Coronary artery (tissue), 2 donors: ENCODE measurements around the gene ADARB2.
"Not testable (repeated sequence)": the region's sequence is repeated elsewhere in the genome, so short reads cannot be mapped to it uniquely, and the experiment has no call there.

ENCODE experiments used
- DNase-seq: peaks from one replicate; pipeline ENCODE4 v3.0.0-alpha.2; 2017; ENCODE audit warnings: low spot score
- H3K27ac ChIP-seq, 2 donors: fragments of 200-600 bp; sonication (generic); one replicate each; pipeline ENCODE4 v1.5.1; 2016 to 2019
- H3K4me3 ChIP-seq: fragments of 200-600 bp; sonication (generic); 2 replicates; pipeline ENCODE4 v1.5.1; 2016; ENCODE audit warnings: mild to moderate bottlenecking, moderate library complexity
- TF ChIP-seq, protein P1 (sequence below): fragments of 200-600 bp; sonication (generic); IDR thresholded peaks from one replicate; pipeline ENCODE4 v1.5.1; 2019; ENCODE audit warnings: antibody characterized with exemption

Gene ADARB2

DNA sequence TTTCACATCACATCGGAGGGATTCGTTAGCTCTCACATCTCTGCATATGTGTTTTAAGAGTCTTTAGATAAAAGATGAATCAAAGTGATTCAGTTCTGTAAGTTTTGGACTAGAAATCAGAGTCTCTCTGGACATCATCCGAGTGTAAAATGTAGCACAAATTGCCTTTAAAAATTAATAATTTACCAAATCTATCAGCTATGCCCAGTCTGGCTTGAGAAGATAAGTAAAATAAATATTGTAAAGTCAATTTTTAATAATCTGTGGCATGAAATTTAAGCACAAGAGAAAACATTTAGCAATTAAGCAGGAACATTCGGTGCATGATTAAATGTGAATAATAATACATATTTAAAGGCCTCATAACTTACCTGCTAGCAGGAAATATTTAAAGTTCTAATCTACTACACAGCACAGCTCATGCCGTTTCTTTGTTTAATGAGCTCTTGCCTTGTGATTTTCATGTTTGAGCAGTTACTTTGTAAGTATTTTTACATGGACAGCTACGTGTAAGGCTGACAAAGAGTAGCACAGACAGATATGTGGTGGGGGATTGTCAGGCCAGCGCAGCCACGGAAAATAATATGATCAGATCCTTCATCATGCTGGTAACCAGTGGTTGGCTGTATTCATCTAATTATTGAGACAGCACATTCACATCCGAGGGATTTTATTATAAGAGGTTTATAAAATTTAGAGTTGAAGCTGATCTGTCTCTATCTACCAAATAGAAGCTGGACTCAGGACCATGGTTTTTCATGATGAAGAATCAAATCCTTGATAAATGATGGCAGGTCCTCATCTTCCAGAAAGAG lies 317.3 kb downstream of the ADARB2 start:
- TF ChIP-seq, protein P1, sequence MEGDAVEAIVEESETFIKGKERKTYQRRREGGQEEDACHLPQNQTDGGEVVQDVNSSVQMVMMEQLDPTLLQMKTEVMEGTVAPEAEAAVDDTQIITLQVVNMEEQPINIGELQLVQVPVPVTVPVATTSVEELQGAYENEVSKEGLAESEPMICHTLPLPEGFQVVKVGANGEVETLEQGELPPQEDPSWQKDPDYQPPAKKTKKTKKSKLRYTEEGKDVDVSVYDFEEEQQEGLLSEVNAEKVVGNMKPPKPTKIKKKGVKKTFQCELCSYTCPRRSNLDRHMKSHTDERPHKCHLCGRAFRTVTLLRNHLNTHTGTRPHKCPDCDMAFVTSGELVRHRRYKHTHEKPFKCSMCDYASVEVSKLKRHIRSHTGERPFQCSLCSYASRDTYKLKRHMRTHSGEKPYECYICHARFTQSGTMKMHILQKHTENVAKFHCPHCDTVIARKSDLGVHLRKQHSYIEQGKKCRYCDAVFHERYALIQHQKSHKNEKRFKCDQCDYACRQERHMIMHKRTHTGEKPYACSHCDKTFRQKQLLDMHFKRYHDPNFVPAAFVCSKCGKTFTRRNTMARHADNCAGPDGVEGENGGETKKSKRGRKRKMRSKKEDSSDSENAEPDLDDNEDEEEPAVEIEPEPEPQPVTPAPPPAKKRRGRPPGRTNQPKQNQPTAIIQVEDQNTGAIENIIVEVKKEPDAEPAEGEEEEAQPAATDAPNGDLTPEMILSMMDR = no peak
- Histone ChIP-seq H3K4me3 (no peak overlapping the region), H3K27ac (no peak overlapping the region)
- no peak for DNase-seq

DNA sequence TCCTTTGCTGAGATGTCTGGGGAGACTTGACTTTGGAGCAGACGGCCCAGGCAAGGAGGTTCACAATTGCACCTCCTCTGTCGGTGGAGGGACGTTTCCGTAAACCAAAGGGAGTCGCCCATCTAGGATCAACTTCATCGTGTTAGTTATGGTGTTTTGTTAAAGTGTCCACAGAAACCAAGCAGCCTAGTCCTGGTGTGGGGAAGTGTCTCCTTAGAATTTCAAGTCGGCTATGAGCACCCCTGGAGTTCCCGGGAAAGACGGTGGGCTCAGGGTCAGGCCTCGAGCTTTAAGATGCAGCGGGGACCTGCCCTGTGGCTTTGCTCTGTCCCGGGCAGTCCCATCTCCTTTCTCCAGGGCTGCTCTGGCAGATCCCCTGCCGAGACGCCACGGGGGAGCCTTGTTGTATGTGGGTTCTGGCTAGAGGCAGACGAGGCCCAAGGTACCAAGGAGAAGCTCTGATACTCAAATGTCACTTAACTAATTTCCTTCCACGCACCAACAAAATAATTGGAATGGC lies 319.2 kb downstream of the ADARB2 start:
- peak; percentile 45 for DNase-seq
- TF ChIP-seq, protein P1 = no peak
- no peak overlapping the region for H3K27ac ChIP-seq
- no peak overlapping the region for H3K4me3 ChIP-seq

DNA sequence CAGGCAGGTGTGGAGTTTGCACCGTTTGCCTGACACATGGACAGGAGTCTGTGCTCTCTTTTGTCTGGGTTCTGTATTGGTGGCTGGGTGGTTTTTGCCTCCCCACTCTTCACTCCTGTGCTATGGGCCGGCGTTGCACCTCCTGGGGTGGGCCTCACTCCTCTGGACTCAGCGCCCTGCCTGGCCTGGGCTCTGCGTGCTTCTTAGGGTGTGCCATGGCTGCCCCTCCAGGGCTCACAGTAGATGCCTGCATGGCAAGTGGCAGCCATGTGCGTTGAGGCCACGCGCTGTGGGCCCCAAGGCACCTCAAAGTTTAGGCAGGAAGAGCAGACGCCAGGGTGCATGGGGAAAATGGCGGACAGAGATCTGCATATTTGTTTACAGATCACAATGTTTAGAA lies 319.8 kb downstream of the ADARB2 start:
- TF ChIP-seq, protein P1 = no peak
- H3K27ac ChIP-seq = no peak overlapping the region
- peak; percentile 56 for DNase-seq
- H3K4me3 ChIP-seq = no peak overlapping the region

DNA sequence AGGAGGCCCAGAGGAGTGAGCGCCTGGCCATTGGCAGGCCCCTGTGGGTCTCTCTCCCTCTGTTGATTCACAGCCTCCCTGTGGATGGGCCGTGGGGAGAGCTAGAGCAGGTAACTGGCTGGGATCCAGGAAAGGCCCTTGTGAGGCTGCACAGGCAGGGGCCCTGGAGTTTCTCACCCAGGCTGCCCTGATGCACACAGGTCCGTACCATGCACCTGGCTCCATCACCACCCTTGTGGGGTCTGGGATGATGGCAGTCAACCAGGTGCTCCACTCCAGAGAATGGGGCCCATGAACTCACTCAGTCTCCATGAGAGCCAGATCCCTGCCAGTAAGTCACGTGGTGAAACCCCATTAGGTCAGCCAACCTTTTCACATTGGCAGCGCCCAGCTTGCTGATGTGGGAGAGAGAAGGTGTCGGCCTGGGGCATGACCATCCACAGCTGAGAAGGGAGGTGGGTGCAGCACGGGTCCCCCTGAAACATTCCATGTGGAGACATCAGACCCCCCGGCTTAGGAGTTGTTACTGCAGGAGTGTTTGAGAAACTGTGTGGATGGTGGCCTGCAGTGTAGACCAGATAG lies 320.8 kb downstream of the ADARB2 start:
- TF ChIP-seq, protein P1 = no peak
- peak; percentile 67 for DNase-seq
- no peak overlapping the region for H3K27ac ChIP-seq
- no peak overlapping the region for H3K4me3 ChIP-seq

DNA sequence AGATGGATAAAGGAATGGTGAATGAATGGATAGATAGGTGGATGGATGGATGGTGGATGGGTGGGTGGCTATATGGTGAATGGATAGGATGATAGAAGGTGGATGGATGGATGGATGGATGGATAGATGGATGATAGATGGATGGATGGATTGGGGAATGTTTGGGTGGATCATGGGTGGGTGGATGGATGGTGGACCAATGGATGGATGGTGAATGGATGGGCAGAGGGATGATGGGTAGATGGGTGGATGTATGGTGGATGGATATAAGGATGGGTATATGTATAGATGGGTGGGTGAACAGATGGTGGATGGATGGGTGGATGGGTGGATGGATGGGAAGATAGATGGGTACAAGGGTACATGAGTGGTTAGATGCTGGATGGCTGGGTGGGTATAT lies 322.4 kb downstream of the ADARB2 start:
- peak; percentile 31 for DNase-seq
- H3K4me3 ChIP-seq = no peak overlapping the region
- TF ChIP-seq, protein P1 = no peak

DNA sequence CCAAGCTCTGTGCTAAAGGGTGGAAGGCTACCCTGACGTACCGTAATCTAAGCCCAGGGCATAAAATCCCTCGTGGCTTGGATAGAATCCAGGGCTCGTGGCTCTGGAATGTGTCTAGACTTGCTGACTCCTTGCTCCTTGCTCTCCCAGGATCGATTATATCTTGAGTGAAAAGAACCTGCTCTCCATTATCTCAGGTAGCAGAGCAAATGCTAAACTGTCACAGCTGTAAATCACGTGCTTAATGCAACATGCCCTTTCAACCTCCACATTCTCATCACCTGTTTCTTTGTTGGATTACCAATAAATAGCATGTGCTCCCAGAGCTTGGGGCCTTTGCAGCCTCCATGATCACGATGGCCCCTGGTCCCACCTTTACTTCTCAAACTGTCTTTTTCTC lies 323.0 kb downstream of the ADARB2 start:
- H3K4me3 ChIP-seq, DNase-seq, H3K27ac ChIP-seq: not testable (repeated sequence)

More for the DNA sequence above, 322.4 kb downstream of the ADARB2 start:
- no peak overlapping the region for H3K27ac ChIP-seq

DNA sequence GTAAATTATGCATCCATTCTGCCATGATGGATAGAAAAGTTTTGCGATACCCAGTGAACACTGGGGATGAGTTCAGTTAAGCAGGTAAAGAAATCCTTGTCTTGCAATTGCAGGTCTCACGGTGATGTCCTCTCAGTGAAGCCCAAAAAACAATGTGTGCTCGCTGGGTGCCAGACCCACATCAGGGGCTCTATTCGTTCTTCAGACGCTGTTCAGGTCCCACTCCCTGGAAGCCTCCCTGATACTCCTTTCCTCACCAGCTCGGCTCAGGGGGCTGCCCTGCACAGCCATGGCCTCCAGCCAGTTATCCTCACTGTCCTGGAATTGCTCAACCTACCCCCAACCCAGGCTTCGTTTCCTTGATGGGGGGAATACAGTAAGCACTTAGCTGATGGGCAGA lies 323.5 kb downstream of the ADARB2 start:
- Histone ChIP-seq H3K4me3 (no peak overlapping the region), H3K27ac (no peak overlapping the region)
- peak; percentile 55 for DNase-seq
- TF ChIP-seq, protein P1 = no peak
